Measurements from ENCODE around the gene CREB3L1.
A peak's percentile ranks its signal among the peaks of the same experiment; 100 is the strongest.

CREB3L1 gene

DNA sequence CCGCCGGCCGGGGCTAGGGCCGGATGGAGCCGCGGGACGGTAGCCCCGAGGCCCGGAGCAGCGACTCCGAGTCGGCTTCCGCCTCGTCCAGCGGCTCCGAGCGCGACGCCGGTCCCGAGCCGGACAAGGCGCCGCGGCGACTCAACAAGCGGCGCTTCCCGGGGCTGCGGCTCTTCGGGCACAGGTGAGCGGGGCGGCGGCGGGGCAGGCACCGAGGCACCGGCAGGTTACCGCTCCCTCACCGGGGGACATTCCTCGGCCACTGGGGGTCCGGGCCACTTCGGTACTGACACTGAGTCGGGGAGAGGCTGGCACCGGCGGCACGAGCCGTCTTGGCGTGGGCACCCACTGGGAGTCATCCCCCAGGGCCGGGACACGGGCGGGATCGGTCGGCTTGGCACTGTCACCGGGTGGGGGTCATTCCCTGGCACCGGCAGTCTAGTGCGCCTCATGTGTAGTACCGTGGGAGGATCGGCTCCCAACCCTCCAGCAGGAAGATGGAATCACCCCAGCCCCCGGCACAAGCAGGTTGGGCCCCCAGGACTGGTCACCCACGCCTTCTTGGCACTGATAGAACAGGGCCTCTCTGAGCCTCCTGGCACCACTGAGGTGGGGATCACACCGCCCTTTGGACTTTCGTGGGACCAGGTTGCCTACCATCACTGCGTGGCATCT is 70.3 kb downstream of the CREB3L1 start:
- DNase-seq, result peak; percentile 29

DNA sequence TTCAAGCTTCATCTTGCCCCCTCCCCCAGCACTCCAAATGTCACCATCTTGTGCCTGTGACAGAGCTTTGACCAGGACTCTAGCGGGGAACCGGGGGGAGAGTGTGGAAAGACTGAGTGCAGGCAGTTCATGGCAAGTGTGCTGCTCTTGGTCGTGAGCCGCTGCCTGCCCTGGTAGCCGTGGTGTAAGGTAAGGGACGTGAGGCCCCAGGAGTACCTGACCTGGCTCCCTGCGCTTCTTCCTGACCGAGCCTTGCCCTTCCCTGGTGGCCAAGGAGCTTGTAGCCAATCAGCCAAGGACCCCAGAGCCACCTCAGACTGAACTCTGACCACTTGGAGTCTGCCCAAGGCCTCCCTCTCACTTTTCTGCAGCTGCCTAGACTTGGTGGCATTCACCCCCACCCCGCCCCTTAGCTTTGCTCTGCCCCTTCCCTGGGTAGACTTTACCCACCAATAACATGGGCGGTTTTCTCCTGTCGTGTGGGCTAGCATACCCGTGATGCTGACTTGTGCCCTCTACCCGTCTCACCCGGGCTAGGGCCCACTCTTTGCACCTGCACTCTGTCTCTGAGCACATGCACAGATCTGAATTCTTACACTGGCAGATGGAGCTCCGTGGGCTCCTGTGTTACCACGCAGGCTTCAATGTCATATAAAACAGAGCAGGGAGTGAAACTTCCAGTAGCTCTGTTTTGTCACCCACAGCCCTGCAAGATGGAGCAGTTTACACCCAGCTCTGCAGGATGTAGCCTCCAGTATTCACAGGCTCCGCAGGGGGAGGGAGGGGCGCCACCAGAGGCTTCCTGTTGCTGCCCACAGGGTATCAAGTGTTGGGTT is 71.3 kb downstream of the CREB3L1 start:
- peak; percentile 44 for DNase-seq

DNA sequence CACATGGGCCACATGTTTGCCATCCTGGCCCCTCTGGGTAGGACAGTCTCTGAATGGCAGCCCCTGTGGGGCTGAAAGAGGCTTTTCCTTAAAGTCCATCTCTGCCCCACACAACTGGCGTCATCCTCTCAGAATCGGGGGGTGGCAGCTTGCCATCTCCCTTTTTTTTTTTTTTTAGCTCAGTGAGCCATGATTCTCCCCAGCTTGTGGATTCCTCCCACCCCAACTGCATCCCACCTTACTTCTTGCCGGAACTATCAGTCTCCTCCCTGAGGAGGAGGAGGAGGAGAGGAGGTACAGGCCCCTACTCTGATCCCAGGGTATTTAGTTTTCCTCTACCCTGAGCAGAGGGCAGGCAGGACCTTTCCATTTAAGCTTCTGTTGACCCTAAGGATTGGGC is 73.2 kb downstream of the CREB3L1 start:
- no peak for DNase-seq

DNA sequence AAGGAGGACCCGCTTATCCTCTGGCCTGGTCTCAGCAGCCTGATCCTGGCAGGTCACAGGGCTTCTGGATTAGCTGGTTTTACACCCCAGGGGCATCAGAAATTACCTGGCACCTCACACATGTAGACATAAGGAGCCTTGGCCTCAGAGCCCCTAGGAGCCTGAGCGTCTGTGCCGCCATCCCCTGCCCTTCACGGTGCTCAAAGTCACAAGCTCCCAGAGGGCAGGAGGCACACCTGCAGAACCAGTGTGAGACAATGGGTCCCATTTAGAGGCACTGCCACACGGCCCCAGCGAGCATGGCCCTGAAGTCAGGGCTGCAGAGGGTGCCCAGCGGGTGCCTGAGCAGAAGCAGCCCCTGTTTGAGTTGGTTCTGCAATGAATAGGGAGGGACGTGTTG is 73.7 kb downstream of the CREB3L1 start:
- no peak for DNase-seq

DNA sequence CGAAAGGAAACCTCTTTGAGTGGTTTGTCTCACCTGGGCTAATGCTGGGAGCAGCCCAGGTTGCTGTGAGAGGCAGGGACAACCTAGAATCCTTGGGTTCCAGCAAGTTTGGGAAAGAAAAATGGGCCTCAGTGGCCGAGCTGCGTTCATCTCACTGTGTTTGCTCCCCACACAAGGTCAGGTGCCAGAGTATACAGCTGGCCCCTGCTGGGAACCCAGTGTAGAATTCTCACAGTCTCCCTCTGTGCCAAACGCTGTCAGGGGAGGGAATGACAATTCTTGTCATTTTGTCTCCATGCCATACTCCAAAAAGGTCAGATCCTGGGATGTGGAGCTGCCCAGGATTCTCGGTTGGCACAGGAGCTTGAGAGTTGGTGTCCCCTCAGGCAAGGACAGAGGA is 74.1 kb downstream of the CREB3L1 start:
- DNase-seq, result no peak

DNA sequence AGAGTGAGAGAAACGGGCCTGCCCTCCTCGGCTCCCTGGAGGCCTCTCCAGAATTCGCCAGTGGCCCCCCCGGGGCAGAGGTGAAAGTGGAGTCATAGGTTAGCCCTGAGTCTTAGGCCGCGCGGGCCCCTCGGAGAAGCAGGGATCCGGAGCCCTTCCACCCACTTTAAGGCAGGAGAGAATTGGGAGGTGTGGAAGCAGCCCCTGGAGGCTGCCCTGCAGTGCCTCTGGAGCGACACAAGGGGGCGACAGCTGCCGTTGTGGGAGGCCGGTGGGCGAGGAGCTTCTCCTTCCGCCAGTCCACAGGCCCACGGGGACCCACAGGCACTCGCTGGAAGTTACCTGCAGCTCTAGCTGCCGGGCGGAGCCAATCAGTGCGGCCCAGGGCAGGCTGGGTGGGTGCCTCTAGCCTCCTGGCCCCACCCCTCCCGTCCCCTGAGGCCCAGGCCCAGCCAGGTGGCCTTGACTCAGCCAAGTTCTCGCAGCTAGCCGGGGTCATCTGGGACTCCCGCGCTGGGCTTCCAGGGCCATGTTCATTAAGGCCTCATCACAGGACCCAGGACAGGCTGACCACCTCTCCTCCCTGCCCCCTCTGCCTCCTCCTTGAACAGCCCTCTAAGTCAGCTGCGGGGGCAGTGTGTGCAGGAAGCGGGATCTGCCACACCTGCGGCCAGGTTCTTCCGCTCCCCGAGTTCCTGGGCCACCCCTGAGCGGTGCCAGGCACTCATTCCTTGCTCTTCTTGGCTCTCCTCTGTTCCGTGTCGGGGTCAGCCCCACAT is 74.8 kb downstream of the CREB3L1 start:
- DNase-seq, result peak; percentile 71

DNA sequence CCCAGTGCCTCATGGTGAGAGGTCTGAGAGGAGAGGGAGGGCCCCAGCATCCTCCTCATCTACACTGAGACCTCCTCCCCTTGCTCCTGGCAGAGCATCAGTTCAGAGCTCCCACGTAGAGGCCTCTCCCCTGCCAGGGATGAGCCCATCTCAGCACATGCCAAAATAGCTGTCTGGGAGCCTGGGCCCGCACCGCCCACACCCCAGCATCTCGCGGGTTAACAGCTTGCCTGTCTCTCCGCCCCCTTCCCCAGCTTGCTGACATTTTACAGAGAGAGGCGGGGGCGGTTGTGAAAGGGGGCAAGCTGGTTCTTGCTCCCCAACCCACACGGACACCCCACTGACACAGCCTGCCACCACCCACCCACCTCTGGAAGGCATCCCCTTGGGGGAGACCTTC is 76.2 kb downstream of the CREB3L1 start:
- peak; percentile 75 for DNase-seq

DNA sequence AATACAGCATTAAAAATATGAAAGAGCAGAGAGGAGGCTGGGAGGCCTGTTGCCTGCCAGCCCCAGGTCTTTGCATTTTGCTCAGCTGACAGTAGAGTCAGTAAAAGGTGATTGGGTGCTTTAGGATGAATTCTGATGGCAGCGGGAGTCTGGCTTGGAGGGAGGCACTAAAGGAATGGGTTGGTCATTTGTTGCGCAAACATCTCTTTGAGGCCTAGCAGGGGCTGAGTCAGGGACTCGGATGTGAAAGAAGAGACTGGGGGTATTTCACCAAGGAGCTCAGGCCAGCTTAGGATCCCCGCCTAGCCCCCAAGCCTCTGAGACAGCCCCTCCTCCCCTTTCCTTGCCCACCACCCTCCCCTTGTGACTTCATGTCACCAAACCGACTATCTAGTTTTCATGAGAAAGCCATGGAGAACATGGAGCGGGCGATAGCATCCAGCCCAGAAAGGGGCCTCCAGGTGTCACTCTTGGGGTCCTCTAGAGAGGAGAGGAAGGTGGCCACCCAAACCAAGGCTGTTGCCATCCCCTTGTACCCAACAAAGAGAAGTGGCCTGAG is 79.5 kb downstream of the CREB3L1 start:
- no peak for DNase-seq

DNA sequence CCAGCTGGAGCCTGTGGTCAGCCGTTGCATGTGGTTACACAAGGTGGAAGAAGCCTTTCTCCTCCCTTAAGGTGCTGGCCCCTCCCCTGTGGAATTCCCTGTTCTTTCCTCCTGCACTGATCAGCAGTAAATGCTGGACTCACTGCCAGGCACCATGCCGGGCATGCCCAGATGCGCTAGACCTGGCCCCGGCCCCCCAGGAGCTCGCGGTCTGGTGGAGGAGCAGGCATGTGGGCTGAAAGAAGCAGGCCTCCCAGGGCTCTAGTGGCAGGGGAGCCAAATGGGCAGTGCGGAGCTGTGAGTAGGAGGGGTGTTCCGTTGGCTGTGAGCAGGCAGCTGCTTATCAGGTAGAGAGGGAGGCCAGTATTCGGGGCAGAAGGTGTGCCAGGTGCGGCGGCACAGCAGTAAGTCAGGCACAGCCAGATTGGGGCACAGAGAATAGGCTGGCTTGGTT is 80.0 kb downstream of the CREB3L1 start:
- no peak for DNase-seq

DNA sequence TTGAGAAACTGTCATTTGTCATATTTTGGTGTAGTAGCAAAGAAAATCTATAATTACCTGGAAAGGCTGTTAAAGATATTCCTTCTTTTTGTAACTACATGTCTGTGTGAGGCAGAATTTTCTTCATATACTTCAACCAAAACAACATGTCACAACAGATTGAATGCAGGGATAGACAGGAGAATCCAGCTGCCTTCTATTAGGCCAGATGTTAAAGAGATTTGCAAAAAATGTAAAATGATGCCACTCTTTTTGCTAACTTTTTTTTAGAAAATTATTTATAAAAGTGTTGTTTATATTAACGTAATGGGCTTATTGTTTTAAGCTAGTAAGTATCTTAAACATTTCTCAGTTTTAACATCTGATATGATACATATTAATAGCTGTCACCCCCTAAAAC is 82.5 kb downstream of the CREB3L1 start:
- DNase-seq, result no peak

DNA sequence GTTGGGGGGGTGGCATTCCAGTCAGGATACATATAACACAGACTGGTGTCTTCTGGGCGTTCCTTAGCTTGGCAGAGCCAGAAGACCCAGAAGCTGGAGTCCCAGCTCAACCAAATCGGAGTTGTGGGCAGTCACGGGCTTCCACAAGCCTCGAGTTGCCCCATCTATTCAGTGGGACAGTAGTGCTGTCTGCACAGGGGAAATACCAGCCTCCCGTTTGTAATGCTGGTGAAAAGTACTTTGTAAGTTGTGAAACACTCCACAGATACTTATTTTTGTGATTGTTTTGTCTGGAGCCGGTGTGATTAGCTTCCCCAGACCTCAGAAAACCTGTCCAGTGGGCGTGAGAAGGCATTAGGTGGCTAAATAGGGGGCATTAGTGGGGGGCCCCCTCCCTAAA is 83.4 kb downstream of the CREB3L1 start:
- DNase-seq, result no peak

DNA sequence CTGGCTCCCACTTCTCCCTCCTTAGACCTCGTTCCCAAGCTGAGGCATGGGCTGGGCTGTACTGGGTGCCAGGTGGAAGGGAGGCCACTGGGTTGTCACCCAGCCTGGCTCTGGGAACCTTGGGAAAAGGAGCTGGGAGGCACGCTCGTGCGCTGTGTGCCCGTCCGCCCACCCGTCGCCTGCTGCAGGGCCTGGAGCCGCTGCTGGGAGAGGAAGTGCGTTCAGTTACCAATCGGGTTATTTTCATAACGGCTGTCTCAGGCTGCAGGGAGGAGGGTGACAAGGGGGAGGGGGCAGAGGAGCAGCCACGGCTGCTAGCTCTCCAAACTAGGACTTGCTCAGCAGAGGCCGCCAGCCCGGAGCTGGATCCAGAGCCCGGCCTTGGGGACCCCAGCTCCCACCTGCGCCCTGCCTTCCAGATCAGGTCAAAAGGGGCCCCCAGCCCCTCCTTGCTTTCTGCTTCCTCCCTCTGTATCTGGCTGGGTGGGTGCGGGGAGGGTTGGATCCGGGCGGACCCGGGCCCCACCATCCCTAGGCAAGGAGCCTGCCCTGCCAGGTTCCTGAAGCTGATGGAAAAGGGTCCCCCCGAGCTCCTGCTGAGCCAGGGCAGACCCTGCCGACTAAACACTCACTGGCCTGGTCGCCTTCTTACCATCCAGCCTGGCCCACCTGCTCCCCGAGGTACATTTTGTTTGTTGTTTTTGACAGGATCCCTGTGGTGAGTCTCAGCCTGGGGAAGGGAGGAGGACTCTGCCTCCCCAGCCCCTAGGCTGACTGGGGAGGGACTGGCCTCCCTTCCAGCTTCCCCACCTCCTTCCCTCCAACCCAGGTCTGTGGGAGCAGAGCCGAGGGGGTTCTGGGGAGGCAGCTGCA is 84.1 kb downstream of the CREB3L1 start:
- DNase-seq, result peak; percentile 69

DNA sequence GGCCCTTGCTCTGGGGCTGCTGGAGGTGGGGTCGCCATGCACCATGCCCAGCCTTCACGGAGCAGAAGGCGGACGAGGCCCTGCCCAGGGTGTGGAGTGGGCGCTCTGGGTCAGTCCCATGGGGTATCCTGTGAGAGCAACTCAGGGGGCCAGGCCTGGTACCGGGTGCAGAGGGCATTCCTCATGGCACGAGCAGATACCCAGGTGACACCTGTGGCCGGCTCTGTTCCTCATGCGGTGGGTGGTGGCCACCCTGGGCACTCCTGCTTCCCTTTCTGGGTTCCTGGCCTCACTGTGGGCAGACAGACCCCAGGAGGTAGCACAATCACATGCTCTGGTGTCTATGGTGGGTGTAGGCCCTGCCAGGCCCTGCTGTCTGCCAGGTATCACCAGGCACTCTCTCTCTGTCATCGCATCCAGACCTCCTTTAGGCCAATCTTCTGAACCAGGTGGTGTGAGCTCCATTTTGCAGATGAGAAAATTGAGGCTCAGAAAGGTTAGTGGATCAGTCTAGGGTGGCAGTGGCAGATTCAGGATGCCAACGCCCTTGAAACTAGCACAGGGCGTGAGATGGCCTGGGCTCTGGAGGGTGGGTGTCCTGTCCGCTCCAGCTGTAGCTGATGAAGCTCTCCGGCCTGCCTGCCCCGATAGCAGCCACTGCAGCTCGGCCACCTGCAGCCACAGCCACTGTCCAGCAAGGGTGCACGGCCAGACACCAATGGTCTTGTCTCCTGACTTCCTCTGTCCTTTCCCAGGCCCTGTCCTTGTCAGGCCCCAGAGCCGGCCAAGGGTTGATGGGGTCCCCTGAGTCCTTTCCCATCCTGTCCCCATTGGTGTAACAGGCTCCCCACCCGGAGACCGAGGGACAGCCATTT is 84.9 kb downstream of the CREB3L1 start:
- DNase-seq, result no peak

DNA sequence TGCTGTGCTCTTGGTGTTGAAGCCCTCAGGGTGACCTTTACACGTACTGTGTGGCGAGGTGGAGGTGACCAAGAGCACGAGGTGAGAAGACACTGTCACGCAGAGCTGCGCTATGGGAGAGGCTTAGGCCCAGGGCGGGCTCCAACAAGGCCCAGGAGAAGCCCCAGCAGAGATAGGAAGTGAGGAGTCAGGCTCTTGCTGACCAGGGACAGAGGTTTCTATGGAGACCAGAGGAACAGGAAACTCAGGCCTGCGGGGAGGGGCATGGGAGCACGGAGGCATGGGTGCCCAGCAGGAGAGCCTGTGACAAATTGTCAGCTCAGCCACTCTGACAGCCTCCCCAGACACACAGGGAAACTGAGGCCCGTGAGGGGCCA is 85.6 kb downstream of the CREB3L1 start:
- no peak for DNase-seq

DNA sequence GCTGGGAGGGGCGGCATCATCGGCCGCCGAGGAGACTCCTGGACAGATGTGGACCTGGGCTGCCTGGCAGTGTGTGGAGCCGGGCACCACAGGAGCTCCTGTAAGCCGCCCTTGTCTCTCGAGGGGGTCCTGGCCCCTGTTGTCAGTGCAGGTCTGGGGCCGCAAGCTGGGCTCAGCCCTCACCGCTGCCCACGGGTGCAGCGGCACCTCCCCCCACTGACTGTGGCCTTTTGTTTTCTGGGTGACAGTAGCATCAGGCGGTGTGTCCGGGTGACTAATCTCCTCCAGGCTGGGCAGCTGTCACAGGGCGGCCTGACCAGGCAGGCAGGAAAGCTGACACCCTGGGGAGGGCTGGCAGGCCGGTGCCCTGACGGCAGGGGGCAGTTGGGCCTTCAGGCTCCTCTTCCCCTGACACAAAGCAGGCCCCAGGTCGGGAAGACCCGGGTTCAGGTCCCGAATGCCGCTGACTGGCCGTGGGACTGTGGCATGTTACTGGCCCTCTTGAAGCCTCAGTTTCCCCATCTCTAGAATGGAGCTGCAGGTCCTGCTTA is 86.1 kb downstream of the CREB3L1 start:
- no peak for DNase-seq

DNA sequence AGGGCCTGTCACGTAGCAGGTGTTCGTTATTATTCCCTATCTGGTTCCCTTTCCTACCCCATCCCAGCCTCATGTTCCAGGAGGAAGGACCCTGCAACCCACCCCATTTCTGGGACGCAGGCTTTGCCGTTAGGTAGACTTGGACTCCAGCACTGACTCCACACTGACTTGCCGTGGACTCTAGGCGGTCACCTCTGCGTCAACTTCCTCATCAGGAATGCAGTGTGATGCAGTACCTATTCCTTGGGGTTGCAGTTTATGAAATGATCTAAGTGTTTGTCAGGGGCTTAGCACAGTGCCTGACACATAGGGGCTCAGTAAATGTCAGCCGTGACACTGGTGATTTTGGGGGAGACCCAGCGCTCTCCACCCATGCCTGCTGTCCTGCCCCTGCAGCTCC is 86.6 kb downstream of the CREB3L1 start:
- no peak for DNase-seq

DNA sequence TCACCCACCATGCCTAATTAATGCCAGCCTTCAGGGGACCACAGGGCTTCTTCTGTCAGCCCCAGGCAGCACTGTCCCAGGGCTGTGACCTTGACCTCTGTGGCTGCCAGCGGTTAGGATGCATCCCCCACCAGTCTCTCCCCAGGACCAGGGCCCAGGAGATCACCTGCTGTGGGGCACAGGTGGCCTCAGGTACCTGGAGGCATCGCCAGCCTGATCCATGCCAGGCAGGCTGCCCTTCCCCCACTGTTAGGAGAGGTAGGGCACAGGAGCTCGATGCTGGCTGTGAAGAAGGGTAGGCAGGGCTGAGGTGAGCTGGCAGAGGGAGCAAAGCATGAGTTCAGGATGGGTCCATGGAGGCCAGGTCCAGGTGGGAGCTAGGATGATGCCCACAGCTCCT is 87.3 kb downstream of the CREB3L1 start:
- no peak for DNase-seq

DNA sequence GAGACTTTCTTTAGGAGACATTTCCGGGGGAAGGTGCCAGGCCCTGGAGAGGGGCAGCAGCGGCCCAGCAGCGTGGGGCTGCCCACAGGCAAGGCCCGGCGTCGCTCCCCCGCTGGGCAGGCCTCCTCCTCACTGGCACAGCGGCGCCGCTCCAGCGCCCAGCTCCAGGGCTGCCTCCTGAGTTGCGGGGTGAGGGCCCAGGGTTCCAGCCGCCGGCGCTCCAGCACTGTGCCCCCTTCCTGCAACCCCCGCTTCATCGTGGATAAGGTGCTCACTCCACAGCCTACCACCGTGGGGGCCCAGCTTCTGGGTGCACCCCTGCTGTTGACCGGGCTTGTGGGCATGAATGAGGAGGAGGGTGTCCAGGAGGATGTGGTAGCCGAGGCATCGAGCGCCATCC is 88.8 kb downstream of the CREB3L1 start:
- DNase-seq, result no peak

DNA sequence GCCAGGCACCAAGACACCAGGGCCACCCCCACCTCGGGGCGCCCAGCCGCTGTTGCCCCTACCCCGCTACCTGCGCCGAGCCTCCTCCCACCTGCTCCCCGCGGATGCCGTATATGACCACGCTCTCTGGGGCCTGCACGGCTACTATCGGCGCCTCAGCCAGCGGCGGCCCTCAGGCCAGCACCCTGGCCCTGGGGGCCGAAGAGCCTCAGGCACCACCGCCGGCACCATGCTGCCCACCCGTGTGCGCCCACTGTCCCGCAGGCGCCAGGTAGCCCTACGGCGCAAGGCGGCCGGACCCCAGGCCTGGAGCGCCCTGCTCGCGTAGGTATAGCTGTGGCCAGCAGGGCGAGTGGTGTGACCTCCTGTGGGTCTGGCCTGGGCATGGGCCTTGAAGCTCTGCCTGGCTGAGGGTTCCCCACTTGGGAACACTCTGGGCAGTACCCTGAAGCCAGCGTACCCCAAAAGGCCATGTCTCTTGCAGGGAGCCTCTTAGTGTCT is 89.2 kb downstream of the CREB3L1 start:
- no peak for DNase-seq

DNA sequence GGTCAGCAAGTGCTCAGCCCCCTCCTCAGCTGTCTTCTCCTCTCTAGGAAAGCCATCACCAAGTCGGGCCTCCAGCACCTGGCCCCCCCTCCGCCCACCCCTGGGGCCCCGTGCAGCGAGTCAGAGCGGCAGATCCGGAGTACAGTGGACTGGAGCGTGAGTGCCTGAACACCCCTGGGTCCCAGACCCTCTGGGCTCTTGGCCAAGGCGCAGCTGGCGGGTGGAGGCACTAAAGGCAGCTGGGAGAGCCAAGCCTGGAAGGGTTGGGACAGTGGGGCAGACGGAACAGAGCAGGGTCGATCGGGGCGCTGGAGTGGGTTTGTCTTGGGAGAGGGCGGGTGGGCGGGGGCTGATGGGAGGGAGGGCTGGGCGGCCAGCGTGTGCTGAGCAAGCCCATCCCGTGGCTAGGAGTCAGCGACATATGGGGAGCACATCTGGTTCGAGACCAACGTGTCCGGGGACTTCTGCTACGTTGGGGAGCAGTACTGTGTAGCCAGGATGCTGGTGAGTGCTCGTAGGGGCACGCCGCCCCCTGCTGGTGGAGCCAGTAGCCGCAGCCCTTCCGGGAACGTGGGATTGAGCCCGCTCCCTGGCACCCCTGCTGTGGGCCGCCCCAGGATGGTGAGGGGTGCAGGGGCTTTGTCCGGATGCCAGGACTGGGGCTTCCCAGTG is 89.9 kb downstream of the CREB3L1 start:
- peak; percentile 72 for DNase-seq
